A549 (cell line): ENCODE data around the gene ANAPC5. TPM values are rescaled to one million over a fixed set of nuclear protein-coding genes. Genes with fewer than 3 reads are reported as not detected.

ENCODE experiments used
- ATAC-seq, 2 experiments: fragments of 200-7000 bp in 1 of 2; fragments of >200 bp in 1 of 2; cut with Nextera tagmentation in 1 of 2; cut with Tn5 transposase in 1 of 2; 3 replicates each; pipeline versions ENCODE4 v1.8.0 to v1.9.1; 2018 to 2020; ENCODE audit warnings: mild to moderate bottlenecking in 1 of 2, moderate library complexity in 1 of 2
- CTCF ChIA-PET: fragments of 300-600 bp; sonication (Branson Sonifier 250); formaldehyde crosslinking; extraction: SDS; loops from one replicate; lab custom pipeline; 2021; ENCODE audit warnings: antibody characterized with exemption, inconsistent platforms; lab: Yijun Ruan, JAX
- POLR2A ChIA-PET: fragments of 350-600 bp; formaldehyde crosslinking; extraction: SDS; loops from one replicate; lab custom pipeline; 2021; ENCODE audit warnings: antibody characterized with exemption, inconsistent platforms; lab: Yijun Ruan, JAX
- DNase-seq, 2 experiments: peaks; one replicate each; pipeline versions ENCODE4 v3.0.0 to v3.0.0-alpha.2; 2011 to 2016; ENCODE audit warnings: low read depth in 1 of 2, low spot score in 1 of 2
- FAIRE-seq: peaks from 2 replicates; lab custom pipeline; 2011; peaks lifted over from hg19 to GRCh38; lab: Jason Lieb, UNC
- H3K27ac ChIP-seq, 2 experiments: fragments of >200 bp; sonication (Bioruptor Twin); formaldehyde crosslinking; 3 replicates each; pipeline ENCODE4 v1.5.1; 2016 to 2017
- H3K4me1 ChIP-seq: fragments of >200 bp; sonication (Bioruptor Twin); formaldehyde crosslinking; 3 replicates; pipeline ENCODE4 v1.6.1; 2016
- H3K4me2 ChIP-seq: fragments of >200 bp; sonication (Bioruptor Twin); formaldehyde crosslinking; 3 replicates; pipeline ENCODE4 v1.6.1; 2016
- H3K4me3 ChIP-seq: fragments of >200 bp; sonication (Bioruptor Twin); formaldehyde crosslinking; 3 replicates; pipeline ENCODE4 v1.5.1; 2016
- H3K9me3 ChIP-seq: fragments of >200 bp; sonication (Bioruptor Twin); formaldehyde crosslinking; 3 replicates; pipeline ENCODE4 v1.6.1; 2016
- BHLHE40 ChIP-seq: IDR thresholded peaks from 2 replicates; pipeline ENCODE4 v1.6.1; 2012; ENCODE audit warnings: low read depth, low read length, inconsistent platforms
- EHF ChIP-seq: fragments of 250-450 bp; sonication (Bioruptor Pico); IDR thresholded peaks from 2 replicates; pipeline ENCODE4 v1.5.0; 2020; ENCODE audit warnings: mild to moderate bottlenecking
- GATA3 ChIP-seq: IDR thresholded peaks from 2 replicates; pipeline ENCODE4 v1.6.1; 2012; ENCODE audit warnings: borderline replicate concordance
- HDAC2 ChIP-seq: fragments of 200-600 bp; sonication (generic); IDR thresholded peaks from 2 replicates; pipeline ENCODE4 v1.6.1; 2016
- HOXB13 ChIP-seq: fragments of 250-450 bp; sonication (Bioruptor Pico); IDR thresholded peaks from 2 replicates; pipeline ENCODE4 v1.5.0; 2020; ENCODE audit warnings: low read depth, mild to moderate bottlenecking, moderate library complexity
- JUNB ChIP-seq: fragments of >200 bp; sonication (Bioruptor Twin); formaldehyde crosslinking; IDR thresholded peaks from 2 replicates; pipeline ENCODE4 v1.6.1; 2016
- KDM1A ChIP-seq: fragments of 200-600 bp; sonication (generic); IDR thresholded peaks from 2 replicates; pipeline ENCODE4 v1.6.1; 2016; ENCODE audit warnings: low read depth, mild to moderate bottlenecking
- MYC ChIP-seq: IDR thresholded peaks from 2 replicates; pipeline ENCODE4 v1.6.1; 2012; ENCODE audit warnings: mild to moderate bottlenecking, inconsistent platforms, low read length, improper control_type of control experiment, borderline replicate concordance
- NFE2L2 ChIP-seq: fragments of 150-350 bp; conservative IDR thresholded peaks from 2 replicates; pipeline ENCODE4 v1.6.1; 2014; ENCODE audit warnings: low read length
- NR3C1 ChIP-seq: fragments of >200 bp; sonication (Bioruptor Twin); formaldehyde crosslinking; IDR thresholded peaks from 3 replicates; pipeline ENCODE4 v1.6.1; 2017
- POLR2A ChIP-seq: IDR thresholded peaks from 2 replicates; pipeline ENCODE4 v1.6.1; 2012; ENCODE audit warnings: mild to moderate bottlenecking, low read length
- RCOR1 ChIP-seq: fragments of 150-350 bp; IDR thresholded peaks from 2 replicates; pipeline ENCODE4 v1.6.1; 2014; ENCODE audit warnings: antibody characterized with exemption, low read length, low read depth
- SREBF2 ChIP-seq: fragments of 450-650 bp; IDR thresholded peaks from 2 replicates; pipeline ENCODE4 v1.6.1; 2014; ENCODE audit warnings: mild to moderate bottlenecking, moderate library complexity
- ZC3H11A ChIP-seq: fragments of 450-650 bp; IDR thresholded peaks from 2 replicates; pipeline ENCODE4 v1.6.1; 2014; ENCODE audit warnings: antibody characterized with exemption, mild to moderate bottlenecking
- WGBS: methylation state at CpG from one replicate; pipeline ENCODE4 v1.1.6; 2017; ENCODE audit errors: missing lambda C conversion rate; 5-methylcytosine and 5-hydroxymethylcytosine counted together
- polyA plus RNA-seq, 4 experiments: library from polyadenylated mRNA; depleted of rRNA in 3 of 4; stranded (reverse); fragments of >200 nt; fragmentation: RNase III in 1 of 4; extraction: RNeasy Plus Mini Kit Qiagen cat#74134 plus additional on column Dnase treatment in 1 of 4; gene quantifications; 2 replicates in 3 of 4; 3 replicates in 1 of 4; pipeline ENCODE4 v1.2.3, GENCODE V29; 2011 to 2017
- TF ChIP-seq, protein P1 (sequence below): IDR thresholded peaks from 2 replicates; pipeline ENCODE4 v1.6.1; 2012; ENCODE audit warnings: low read depth, borderline replicate concordance
- TF ChIP-seq, protein P2 (sequence below): fragments of 450-650 bp; IDR thresholded peaks from 2 replicates; pipeline ENCODE4 v1.6.1; 2014; ENCODE audit warnings: antibody characterized with exemption
- TF ChIP-seq, protein P3 (sequence below): fragments of >200 bp; sonication (Bioruptor Twin); formaldehyde crosslinking; IDR thresholded peaks from 3 replicates; pipeline ENCODE4 v1.6.1; 2016
- TF ChIP-seq, protein P4 (sequence below): fragments of >200 bp; sonication (Bioruptor Twin); formaldehyde crosslinking; IDR thresholded peaks from 2 replicates; pipeline ENCODE4 v1.6.1; 2016
- TF ChIP-seq, protein P5 (sequence below): fragments of >200 bp; sonication (Bioruptor Twin); formaldehyde crosslinking; IDR thresholded peaks from 3 replicates; pipeline ENCODE4 v1.5.1; 2016
- TF ChIP-seq, protein P6 (sequence below): fragments of 150-350 bp; IDR thresholded peaks from 2 replicates; pipeline ENCODE4 v1.6.1; 2014; ENCODE audit warnings: low read depth, mild to moderate bottlenecking, low read length

Gene ANAPC5
- polyA plus RNA-seq, 2 of the 4 experiments (the other 2 are of a cell fraction): 91.6 to 225 TPM

DNA sequence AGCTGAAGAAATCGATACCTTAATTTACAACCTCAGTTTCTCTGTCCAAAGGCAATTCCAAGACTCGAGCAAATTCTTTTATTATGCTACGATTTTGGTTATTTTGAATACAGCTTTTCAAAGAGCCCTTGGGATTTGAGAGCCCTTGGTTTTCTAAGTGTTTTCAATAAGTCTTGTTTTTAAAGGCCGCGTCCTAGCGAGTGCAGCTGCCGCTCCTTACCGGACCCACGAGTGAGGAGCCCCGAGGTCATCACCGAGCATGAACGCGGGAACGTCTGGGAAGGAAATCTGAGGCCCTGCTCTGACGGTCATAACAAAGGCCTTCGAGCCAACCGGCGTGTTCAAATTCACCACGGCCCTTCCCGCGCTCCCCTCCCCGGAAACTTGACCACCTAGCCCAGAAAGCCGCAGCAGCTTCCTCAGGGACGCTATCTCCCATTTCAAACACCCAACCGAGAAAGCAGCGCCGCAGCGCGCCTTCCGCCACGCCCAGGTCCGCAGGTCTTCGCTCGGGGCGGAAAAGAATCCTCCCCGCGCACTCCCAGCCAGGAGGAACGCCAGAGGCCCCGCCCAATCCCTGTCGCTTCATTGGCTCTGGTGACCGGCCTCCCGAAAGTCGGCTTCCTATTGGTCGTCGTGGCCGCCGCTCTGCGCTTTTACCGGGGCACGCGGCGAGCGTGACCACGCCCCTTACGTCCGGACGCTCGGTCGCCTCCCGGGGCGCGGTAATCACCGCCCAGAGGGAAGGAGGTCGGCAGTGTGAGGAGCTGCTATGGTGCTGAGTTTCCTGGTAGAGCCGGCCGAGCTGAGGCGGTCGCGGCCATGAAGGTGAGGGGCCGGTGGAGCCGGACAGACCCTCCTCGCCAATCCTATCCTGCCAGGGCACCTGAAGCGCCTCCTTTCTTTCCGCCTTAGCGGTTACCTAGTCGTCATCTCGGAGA lies 47.5 kb upstream of the ANAPC5 start, which contains the start of gene RNF34 (continued):
- peak; percentile 47 for TF ChIP-seq MYC
- TF ChIP-seq, protein P1, sequence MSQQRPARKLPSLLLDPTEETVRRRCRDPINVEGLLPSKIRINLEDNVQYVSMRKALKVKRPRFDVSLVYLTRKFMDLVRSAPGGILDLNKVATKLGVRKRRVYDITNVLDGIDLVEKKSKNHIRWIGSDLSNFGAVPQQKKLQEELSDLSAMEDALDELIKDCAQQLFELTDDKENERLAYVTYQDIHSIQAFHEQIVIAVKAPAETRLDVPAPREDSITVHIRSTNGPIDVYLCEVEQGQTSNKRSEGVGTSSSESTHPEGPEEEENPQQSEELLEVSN: peak; percentile 92
- TF ChIP-seq, protein P2, sequence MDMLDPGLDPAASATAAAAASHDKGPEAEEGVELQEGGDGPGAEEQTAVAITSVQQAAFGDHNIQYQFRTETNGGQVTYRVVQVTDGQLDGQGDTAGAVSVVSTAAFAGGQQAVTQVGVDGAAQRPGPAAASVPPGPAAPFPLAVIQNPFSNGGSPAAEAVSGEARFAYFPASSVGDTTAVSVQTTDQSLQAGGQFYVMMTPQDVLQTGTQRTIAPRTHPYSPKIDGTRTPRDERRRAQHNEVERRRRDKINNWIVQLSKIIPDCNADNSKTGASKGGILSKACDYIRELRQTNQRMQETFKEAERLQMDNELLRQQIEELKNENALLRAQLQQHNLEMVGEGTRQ: peak; percentile 83
- TF ChIP-seq, protein P3, sequence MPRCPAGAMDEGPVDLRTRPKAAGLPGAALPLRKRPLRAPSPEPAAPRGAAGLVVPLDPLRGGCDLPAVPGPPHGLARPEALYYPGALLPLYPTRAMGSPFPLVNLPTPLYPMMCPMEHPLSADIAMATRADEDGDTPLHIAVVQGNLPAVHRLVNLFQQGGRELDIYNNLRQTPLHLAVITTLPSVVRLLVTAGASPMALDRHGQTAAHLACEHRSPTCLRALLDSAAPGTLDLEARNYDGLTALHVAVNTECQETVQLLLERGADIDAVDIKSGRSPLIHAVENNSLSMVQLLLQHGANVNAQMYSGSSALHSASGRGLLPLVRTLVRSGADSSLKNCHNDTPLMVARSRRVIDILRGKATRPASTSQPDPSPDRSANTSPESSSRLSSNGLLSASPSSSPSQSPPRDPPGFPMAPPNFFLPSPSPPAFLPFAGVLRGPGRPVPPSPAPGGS: peak; percentile 97

DNA sequence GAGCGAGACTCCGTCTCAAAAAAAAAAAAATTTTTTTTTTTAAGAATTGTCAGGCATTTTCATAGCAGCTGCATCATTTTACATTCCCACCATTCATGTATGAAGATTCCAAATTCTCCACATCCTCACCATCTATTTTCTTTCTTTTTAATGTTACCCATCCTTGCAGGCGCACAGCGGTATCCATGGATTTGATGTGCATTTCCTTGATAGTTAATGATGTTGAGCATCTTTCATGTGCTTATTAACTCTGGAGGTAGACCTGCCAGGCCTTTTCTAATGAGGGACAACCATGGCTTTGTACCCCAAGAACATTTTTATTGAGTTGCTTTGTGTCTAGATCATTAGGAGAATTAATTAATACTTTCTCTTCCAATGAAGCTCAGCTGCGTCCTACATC lies 46.1 kb upstream of the ANAPC5 start:
- FAIRE-seq (no peak), DNase-seq (no peak), ATAC-seq (no peak)
- Histone ChIP-seq H3K4me3 (no peak overlapping the region), H3K9me3 (no peaks in the 10 kb centered on the region), H3K4me1 (peaks cover 19% of the 10 kb centered on the region), H3K4me2 (peak overlapping the region; percentile 92), H3K27ac (peak overlapping the region in 1 of 2 experiments; percentile 88; a peak in 1 of 6 replicates)
- WGBS: 98% methylated on average over 5 of the region's 5 CpGs
- ChIA-PET POLR2A (no interaction called here), CTCF (interaction anchor here (0.8 kb wide), 1 partner anchor 63 kb away, joined by 4 read pairs; no protein-coding TSS in a partner anchor)
- TF ChIP-seq POLR2A (no peak), GATA3 (no peak), SREBF2 (no peak), JUNB (no peak), NFE2L2 (no peak), NR3C1 (no peak)
- TF ChIP-seq, protein P2: no peak
- TF ChIP-seq, protein P4, sequence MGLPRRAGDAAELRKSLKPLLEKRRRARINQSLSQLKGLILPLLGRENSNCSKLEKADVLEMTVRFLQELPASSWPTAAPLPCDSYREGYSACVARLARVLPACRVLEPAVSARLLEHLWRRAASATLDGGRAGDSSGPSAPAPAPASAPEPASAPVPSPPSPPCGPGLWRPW: no peak

DNA sequence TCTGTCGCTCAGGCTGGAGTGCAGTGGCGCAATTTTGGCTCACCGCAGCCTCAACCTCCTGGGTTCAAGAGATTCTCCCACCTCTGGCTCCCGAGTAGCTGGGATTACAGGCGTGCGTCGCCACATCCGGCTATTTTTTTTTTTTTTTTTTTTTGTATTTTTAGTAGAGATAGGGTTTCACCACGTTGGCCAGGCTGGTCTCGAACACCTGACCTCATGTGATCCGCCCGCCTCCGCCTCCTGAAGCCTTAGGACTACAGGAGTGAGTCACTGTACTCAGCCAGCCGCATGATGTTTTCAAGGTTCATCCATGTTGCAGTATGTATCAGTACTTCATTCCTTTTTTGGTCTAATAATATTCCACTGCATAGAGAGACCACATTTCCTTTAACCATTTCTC lies 45.3 kb upstream of the ANAPC5 start:
- Histone ChIP-seq H3K9me3 (no peaks in the 10 kb centered on the region), H3K27ac (no peak overlapping the region), H3K4me3 (no peak overlapping the region), H3K4me2 (no peak overlapping the region), H3K4me1 (peaks cover 19% of the 10 kb centered on the region)
- CTCF ChIA-PET: interaction anchor here (0.7 to 1.0 kb wide), 2 partner anchors 277 to 1074 kb away, joined by 3 read pairs; no protein-coding TSS in a partner anchor
- POLR2A ChIA-PET: interaction anchor here (0.8 kb wide), 1 partner anchor 8 kb away, joined by 4 read pairs; no protein-coding TSS in a partner anchor
- 93% methylated on average over 14 of the region's 14 CpGs for WGBS
- DNase-seq: no peak
- ATAC-seq: no peak
- TF ChIP-seq MYC: no peak
- no peak for TF ChIP-seq ZC3H11A
- no peak for TF ChIP-seq HOXB13 (CRISPR knock-in tag)
- no peak for TF ChIP-seq BHLHE40
- TF ChIP-seq, protein P2: no peak
- TF ChIP-seq, protein P5, sequence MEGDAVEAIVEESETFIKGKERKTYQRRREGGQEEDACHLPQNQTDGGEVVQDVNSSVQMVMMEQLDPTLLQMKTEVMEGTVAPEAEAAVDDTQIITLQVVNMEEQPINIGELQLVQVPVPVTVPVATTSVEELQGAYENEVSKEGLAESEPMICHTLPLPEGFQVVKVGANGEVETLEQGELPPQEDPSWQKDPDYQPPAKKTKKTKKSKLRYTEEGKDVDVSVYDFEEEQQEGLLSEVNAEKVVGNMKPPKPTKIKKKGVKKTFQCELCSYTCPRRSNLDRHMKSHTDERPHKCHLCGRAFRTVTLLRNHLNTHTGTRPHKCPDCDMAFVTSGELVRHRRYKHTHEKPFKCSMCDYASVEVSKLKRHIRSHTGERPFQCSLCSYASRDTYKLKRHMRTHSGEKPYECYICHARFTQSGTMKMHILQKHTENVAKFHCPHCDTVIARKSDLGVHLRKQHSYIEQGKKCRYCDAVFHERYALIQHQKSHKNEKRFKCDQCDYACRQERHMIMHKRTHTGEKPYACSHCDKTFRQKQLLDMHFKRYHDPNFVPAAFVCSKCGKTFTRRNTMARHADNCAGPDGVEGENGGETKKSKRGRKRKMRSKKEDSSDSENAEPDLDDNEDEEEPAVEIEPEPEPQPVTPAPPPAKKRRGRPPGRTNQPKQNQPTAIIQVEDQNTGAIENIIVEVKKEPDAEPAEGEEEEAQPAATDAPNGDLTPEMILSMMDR: no peak
- TF ChIP-seq EHF (CRISPR knock-in tag): no peak
- TF ChIP-seq KDM1A: no peak
- TF ChIP-seq HDAC2: no peak
- TF ChIP-seq, protein P6, sequence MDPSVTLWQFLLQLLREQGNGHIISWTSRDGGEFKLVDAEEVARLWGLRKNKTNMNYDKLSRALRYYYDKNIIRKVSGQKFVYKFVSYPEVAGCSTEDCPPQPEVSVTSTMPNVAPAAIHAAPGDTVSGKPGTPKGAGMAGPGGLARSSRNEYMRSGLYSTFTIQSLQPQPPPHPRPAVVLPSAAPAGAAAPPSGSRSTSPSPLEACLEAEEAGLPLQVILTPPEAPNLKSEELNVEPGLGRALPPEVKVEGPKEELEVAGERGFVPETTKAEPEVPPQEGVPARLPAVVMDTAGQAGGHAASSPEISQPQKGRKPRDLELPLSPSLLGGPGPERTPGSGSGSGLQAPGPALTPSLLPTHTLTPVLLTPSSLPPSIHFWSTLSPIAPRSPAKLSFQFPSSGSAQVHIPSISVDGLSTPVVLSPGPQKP: no peak
- no peak for TF ChIP-seq NR3C1
- TF ChIP-seq RCOR1: no peak
- no peak for FAIRE-seq
